HepG2 (cell line): Measurements from ENCODE around the gene PDILT.

ENCODE experiments used
- GABPA ChIP-seq, 2 experiments: IDR thresholded peaks; 2 replicates each; pipeline ENCODE4 v1.6.1; 2011 to 2016; ENCODE audit warnings: low read depth in 2 of 2, low read length in 1 of 2, missing biosample characterization in 1 of 2, missing genetic modification characterization in 1 of 2
- HOXA9 ChIP-seq: sonication (generic); formaldehyde crosslinking; IDR thresholded peaks from 2 replicates; pipeline ENCODE4 v1.8.1; 2022; ENCODE audit warnings: missing genetic modification reagents, mild to moderate bottlenecking, moderate library complexity, borderline replicate concordance
- POLR2A ChIP-seq, 2 experiments: IDR thresholded peaks; 2 replicates each; pipeline ENCODE4 v1.6.1; 2011; ENCODE audit warnings: low read depth in 2 of 2, low read length in 2 of 2, mild to moderate bottlenecking in 1 of 2, moderate library complexity in 1 of 2; ENCODE audit not compliant: insufficient read depth in 1 of 2
- ZIK1 ChIP-seq: sonication (generic); formaldehyde crosslinking; IDR thresholded peaks from 2 replicates; pipeline ENCODE4 v1.5.0; 2020; ENCODE audit warnings: mild to moderate bottlenecking, low read depth, missing genetic modification reagents, borderline replicate concordance
- TF ChIP-seq, protein P1 (sequence below): sonication (generic); formaldehyde crosslinking; IDR thresholded peaks from 2 replicates; pipeline ENCODE4 v1.8.1; 2023; ENCODE audit warnings: missing genetic modification reagents, mild to moderate bottlenecking, borderline replicate concordance
- TF ChIP-seq, protein P2 (sequence below): IDR thresholded peaks from 2 replicates; pipeline ENCODE4 v1.6.1; 2012; ENCODE audit warnings: inconsistent platforms

DNA sequence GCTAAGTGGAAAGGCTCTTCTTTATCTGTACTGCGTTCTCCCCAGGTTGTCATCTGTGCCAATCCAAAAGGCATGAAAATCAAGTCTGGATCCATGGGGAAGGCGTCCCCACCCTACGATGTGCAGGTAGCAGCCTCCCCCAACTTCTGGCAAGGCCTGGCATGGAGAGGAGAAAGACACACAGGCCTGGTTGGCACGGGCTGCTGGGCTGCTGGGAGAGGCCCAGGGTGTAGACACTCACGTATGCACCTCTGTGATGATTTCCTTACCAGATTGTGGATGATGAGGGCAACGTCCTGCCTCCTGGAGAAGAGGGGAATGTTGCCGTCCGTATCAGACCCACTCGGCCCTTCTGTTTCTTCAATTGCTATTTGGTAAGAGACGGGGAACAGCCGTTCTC is 26.4 kb upstream of the PDILT start:
- TF ChIP-seq ZIK1 (no peak), POLR2A (IDR thresholded peaks at IDR 0.05; ENCODE audit: insufficient read depth in 1 of 2, low read depth in 2 of 2, low read length in 2 of 2) (no peak), GABPA (IDR thresholded peaks at IDR 0.05; ENCODE audit: low read depth, low read length) (no peak), GABPA (CRISPR knock-in tag; IDR thresholded peaks at IDR 0.05; ENCODE audit: low read depth) (no peak), HOXA9 (CRISPR knock-in tag) (no peak)
- TF ChIP-seq, protein P1, sequence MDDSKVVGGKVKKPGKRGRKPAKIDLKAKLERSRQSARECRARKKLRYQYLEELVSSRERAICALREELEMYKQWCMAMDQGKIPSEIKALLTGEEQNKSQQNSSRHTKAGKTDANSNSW (CRISPR knock-in tag): no peak
- TF ChIP-seq, protein P2, sequence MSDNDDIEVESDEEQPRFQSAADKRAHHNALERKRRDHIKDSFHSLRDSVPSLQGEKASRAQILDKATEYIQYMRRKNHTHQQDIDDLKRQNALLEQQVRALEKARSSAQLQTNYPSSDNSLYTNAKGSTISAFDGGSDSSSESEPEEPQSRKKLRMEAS: no peak
